A673 (cell line): ENCODE results near the gene GRID1. TPM values are rescaled to one million over a fixed set of nuclear protein-coding genes. Genes with fewer than 3 reads are reported as not detected.

Source experiments
- BruUV-seq: library from RNA; stranded (reverse); fragments of 400-500 nt; replicated peaks from 2 replicates; lab custom pipeline; 2021; lab: Mats Ljungman, UMichigan
- CTCF ChIA-PET: fragments of 300-600 bp; sonication (Branson Sonifier 250); formaldehyde crosslinking; loops from one replicate; lab custom pipeline; 2022; ENCODE audit warnings: antibody characterized with exemption; lab: Charles Lee
- POLR2A ChIA-PET: fragments of 300-600 bp; sonication (Branson Sonifier 250); formaldehyde crosslinking; loops from one replicate; lab custom pipeline; 2022; ENCODE audit warnings: antibody characterized with exemption; ENCODE audit not compliant: low non-redundant PET; lab: Charles Lee
- DNase-seq: peaks from one replicate; pipeline ENCODE4 v3.0.0-alpha.2; 2015; ENCODE audit warnings: low spot score
- H3K27ac ChIP-seq: fragments of 200-600 bp; sonication (generic); 2 replicates; pipeline ENCODE4 v1.5.1; 2016; ENCODE audit warnings: mixed run types, low read depth, mild to moderate bottlenecking, mixed read lengths, antibody characterized with exemption, low read length; ENCODE audit not compliant: poor library complexity, severe bottlenecking
- H3K27me3 ChIP-seq: fragments of 200-600 bp; sonication (generic); replicated peaks from 2 replicates; pipeline ENCODE4 v1.6.1; 2017; ENCODE audit warnings: mixed run types, low read depth, mild to moderate bottlenecking, mixed read lengths, antibody characterized with exemption, low read length; ENCODE audit not compliant: insufficient read depth, poor library complexity
- H3K36me3 ChIP-seq: fragments of 200-600 bp; sonication (generic); 2 replicates; pipeline ENCODE4 v1.6.1; 2016; ENCODE audit warnings: mixed run types, mild to moderate bottlenecking, mixed read lengths, antibody characterized with exemption, low read length; ENCODE audit not compliant: insufficient read depth, poor library complexity, severe bottlenecking
- H3K4me1 ChIP-seq: fragments of 200-600 bp; sonication (generic); 2 replicates; pipeline ENCODE4 v1.6.1; 2017; ENCODE audit warnings: mixed run types, mild to moderate bottlenecking, mixed read lengths, antibody characterized with exemption, low read length; ENCODE audit not compliant: insufficient read depth, poor library complexity, severe bottlenecking
- H3K4me3 ChIP-seq: fragments of 200-600 bp; sonication (generic); 2 replicates; pipeline ENCODE4 v1.5.1; 2016; ENCODE audit warnings: low read depth, mixed run types, mild to moderate bottlenecking, mixed read lengths, low read length; ENCODE audit not compliant: poor library complexity, severe bottlenecking
- H3K9me3 ChIP-seq: fragments of 200-600 bp; sonication (generic); 2 replicates; pipeline ENCODE4 v1.6.1; 2016; ENCODE audit warnings: mixed run types, low read depth, mild to moderate bottlenecking, mixed read lengths, antibody characterized with exemption, low read length; ENCODE audit not compliant: poor library complexity, severe bottlenecking
- EZH2 ChIP-seq: fragments of 200-600 bp; sonication (generic); IDR thresholded peaks from 2 replicates; pipeline ENCODE4 v1.6.1; 2017; ENCODE audit warnings: borderline replicate concordance, low read depth, mild to moderate bottlenecking, mixed read lengths, antibody characterized with exemption, low read length; ENCODE audit not compliant: poor library complexity, severe bottlenecking
- intact Hi-C: fragments of 100-400 bp; cut with micrococcal nuclease; formaldehyde crosslinking; loops from one replicate; pipeline ENCODE4 v1.10.0; 2022; ENCODE audit not compliant: unreplicated experiment
- total RNA-seq: library from RNA; stranded (reverse); gene quantifications from 2 replicates; pipeline ENCODE4 v1.2.3, GENCODE V29; 2021
- TF ChIP-seq, protein P1 (sequence below): fragments of 300-800, 200-600 bp; sonication (generic); conservative IDR thresholded peaks from 2 replicates; pipeline ENCODE4 v1.5.1; 2017; ENCODE audit warnings: low read depth, mild to moderate bottlenecking, antibody characterized with exemption, low read length, moderate library complexity, mixed read lengths

The GRID1 gene
- total RNA-seq, 1 experiment from 2014 or later = not detected

DNA sequence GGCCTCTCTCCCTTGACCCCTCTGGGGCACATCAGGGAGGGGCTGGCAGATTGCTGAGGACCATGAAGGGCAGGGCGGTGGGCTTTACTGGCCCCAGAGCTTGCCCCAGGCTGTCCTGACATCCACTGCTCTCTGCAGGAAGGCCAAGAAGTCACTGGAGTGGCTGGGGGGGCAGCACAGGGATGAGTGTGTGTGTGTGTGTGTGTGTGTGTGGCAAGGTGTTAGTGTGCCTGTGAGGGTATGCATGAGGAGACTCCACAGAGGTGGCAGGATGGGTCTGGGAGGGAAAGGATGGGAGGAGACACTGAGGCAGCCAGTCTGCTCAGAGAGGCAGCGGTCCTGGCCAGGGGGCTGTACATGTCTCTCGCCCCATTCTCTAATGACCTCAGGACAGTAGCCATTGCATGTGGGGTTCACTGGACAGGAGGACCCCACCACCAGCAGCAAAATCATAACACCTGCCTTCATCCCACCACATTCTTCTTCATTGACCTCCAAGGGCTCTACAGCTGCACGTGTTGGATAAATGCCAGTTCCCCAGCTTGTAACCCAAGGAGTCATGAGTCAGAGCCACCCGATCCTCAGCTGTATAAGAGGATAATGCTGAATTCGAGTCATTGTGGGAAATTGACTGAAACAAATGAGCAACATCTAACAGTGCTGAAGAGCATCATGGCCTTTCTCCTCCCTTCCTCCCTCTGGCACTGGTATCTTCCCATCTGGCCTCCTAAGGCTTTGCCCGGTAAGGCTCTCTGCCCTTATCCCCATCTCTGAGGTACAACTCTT, 720.5 kb downstream of the GRID1 start:
- H3K4me3 ChIP-seq = no peak overlapping the region
- H3K36me3 ChIP-seq = no peaks in the 10 kb centered on the region
- no peak for TF ChIP-seq EZH2
- TF ChIP-seq, protein P1, sequence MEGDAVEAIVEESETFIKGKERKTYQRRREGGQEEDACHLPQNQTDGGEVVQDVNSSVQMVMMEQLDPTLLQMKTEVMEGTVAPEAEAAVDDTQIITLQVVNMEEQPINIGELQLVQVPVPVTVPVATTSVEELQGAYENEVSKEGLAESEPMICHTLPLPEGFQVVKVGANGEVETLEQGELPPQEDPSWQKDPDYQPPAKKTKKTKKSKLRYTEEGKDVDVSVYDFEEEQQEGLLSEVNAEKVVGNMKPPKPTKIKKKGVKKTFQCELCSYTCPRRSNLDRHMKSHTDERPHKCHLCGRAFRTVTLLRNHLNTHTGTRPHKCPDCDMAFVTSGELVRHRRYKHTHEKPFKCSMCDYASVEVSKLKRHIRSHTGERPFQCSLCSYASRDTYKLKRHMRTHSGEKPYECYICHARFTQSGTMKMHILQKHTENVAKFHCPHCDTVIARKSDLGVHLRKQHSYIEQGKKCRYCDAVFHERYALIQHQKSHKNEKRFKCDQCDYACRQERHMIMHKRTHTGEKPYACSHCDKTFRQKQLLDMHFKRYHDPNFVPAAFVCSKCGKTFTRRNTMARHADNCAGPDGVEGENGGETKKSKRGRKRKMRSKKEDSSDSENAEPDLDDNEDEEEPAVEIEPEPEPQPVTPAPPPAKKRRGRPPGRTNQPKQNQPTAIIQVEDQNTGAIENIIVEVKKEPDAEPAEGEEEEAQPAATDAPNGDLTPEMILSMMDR = no peak
- no TSS peak for BruUV-seq
- CTCF ChIA-PET = no interaction called here
- no peak overlapping the region for H3K27ac ChIP-seq
- no peaks in the 10 kb centered on the region for H3K9me3 ChIP-seq
- H3K27me3 ChIP-seq = no peaks in the 10 kb centered on the region
- H3K4me1 ChIP-seq = peaks cover 11% of the 10 kb centered on the region
- intact Hi-C loops = no loop called here
- POLR2A ChIA-PET = no interaction called here
- DNase-seq = peak; percentile 69

DNA sequence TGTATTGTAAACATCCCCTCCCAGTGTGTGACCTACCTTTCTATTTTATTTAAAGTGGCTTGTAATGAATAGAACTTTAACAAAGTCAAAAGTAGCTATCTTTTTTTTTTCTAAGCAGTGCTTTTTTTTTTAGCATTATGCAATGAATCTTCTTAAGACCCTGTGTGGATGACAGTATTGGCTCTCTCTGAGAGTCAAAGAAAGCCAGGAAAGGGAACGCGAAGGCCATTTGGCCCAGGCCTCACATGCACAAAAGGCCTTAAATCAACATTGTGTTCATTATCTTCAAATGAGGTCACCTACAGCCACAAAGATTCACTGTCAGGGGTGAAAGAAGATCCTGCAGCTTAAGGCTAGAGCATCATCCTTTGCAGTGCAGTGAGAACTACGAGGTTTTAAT, 721.5 kb downstream of the GRID1 start:
- TF ChIP-seq, protein P1 = no peak
- no peak for TF ChIP-seq EZH2
- Histone ChIP-seq H3K9me3 (no peaks in the 10 kb centered on the region), H3K4me1 (peaks cover 11% of the 10 kb centered on the region), H3K36me3 (no peaks in the 10 kb centered on the region), H3K27me3 (no peaks in the 10 kb centered on the region), H3K27ac (no peak overlapping the region), H3K4me3 (no peak overlapping the region)
- no TSS peak for BruUV-seq
- ChIA-PET POLR2A (no interaction called here), CTCF (no interaction called here)
- DNase-seq = no peak
- intact Hi-C loops = no loop called here

DNA sequence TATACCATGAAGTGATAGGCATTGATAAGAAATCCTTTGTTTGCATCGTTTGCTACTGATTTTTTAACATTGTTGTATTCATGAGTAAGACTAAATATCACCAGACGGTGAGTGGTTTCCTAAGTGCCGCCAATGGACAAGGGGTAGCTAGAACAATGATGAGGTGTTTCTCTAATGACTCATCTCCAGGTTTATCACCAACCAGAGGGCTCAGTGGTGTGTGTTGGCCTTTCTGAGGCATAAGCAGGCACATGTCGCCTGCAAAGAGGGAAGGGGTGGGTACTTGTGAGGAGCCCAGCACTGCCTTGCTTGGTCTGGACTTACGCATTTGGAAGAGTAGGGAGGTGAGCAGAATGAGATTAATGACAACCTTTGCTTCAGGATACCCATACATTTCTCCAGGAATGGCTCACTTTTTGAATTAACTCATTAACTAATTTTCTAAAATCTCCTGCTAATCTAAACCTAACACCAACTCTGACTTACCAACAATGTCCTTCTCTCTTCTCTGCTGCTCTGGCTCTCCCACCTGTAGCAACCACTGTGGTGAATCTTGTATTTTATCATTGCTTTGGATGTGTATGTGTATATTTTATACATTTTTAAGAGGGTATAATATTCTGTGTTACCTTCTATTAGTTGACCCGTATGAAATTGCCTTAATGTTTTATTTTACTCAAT, 722.6 kb downstream of the GRID1 start:
- Histone ChIP-seq H3K4me3 (no peak overlapping the region), H3K4me1 (peaks cover 11% of the 10 kb centered on the region), H3K27me3 (no peaks in the 10 kb centered on the region), H3K27ac (no peak overlapping the region), H3K9me3 (no peaks in the 10 kb centered on the region), H3K36me3 (no peaks in the 10 kb centered on the region)
- no TSS peak for BruUV-seq
- POLR2A ChIA-PET = no interaction called here
- TF ChIP-seq EZH2 = no peak
- TF ChIP-seq, protein P1 = no peak
- DNase-seq = no peak
- intact Hi-C loops = no loop called here
- CTCF ChIA-PET = no interaction called here
